AG09309 (cell line): ENCODE data around the gene COL5A3.
A peak's percentile ranks its signal among the peaks of the same experiment; 100 is the strongest.

Experiments used
- DNase-seq: peaks from one replicate; pipeline ENCODE4 v3.0.0-alpha.2; 2010; ENCODE audit warnings: low read depth
- H3K4me3 ChIP-seq: 2 replicates; pipeline ENCODE4 v1.5.1; 2011; ENCODE audit warnings: mild to moderate bottlenecking, low read depth, low read length, moderate library complexity; ENCODE audit not compliant: control insufficient read depth
- TF ChIP-seq, protein P1 (sequence below): IDR thresholded peaks from 2 replicates; pipeline ENCODE4 v1.5.1; 2011; ENCODE audit warnings: mild to moderate bottlenecking, low read depth, low read length, inconsistent platforms; ENCODE audit not compliant: insufficient read depth, control insufficient read depth; ENCODE audit errors: missing control alignments

Gene COL5A3

DNA sequence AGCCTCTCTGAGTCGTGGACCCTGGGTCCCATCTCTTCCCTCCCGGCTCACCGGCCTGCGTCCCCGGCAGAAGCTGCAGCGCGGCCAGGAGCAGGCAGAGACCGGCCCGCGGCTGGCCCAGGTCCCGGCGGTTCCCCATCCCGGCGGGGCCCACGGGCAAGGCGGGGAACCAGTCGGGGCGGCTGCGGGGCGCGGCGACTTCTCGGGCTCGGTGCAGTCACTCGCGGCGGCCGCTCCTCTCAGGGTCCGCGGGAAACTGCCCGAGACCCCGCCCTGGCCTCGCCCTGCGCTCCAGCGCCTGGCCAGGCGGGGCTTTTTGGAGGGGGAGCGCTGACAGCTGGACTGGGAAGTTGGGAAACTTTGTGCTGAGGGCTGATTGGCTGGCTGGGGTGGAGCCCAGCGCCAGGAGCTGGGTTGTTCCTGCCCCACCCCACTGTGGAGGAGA, at the start of gene COL5A3:
TSS of gene COL5A3 (minus strand) at position 258 of the 445 bp plus-strand sequence. CDS start at position 139, 119 bp downstream.
- TF ChIP-seq, protein P1, sequence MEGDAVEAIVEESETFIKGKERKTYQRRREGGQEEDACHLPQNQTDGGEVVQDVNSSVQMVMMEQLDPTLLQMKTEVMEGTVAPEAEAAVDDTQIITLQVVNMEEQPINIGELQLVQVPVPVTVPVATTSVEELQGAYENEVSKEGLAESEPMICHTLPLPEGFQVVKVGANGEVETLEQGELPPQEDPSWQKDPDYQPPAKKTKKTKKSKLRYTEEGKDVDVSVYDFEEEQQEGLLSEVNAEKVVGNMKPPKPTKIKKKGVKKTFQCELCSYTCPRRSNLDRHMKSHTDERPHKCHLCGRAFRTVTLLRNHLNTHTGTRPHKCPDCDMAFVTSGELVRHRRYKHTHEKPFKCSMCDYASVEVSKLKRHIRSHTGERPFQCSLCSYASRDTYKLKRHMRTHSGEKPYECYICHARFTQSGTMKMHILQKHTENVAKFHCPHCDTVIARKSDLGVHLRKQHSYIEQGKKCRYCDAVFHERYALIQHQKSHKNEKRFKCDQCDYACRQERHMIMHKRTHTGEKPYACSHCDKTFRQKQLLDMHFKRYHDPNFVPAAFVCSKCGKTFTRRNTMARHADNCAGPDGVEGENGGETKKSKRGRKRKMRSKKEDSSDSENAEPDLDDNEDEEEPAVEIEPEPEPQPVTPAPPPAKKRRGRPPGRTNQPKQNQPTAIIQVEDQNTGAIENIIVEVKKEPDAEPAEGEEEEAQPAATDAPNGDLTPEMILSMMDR, result no peak
- peak within 1 kb of the TSS; percentile 61 for H3K4me3 ChIP-seq
- DNase-seq, result no peak

DNA sequence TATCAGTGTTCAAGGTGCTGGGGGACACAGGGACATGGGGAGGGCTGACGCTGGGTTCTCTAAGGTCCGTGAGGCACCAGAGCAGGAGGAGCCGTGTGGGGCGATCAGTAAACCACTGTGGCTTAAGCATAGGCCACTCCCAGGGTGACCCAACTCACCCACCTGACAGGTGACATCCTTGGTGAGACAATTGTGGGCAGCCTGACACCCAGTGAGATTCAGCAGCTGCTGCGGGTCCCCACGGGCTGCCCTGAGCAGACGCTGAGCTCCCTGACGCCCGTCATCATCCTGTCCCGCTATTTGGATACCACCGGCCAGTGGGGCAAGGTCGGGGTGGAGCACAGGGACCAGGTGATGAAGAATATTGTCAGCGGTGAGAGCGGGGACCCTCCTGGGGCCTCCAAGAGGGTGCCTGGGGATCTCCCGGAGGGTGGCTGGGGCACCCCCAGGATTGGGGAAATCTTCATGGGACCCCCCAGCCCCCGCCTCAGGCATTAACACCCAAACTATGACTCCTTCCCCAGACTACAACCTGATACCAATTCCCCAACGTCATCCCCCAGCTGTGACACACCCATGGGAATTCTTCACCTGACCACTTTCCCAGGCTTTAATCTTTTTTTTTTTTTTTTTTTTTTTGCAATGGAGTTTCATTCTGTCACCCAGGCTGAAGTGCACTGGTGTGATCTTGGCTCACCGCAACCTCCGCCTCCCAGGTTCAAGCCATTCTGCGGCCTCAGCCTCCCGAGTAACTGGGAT, 42.5 kb upstream of the COL5A3 start:
- no peak for DNase-seq
- H3K4me3 ChIP-seq, result no peak overlapping the region
- TF ChIP-seq, protein P1, result no peak

DNA sequence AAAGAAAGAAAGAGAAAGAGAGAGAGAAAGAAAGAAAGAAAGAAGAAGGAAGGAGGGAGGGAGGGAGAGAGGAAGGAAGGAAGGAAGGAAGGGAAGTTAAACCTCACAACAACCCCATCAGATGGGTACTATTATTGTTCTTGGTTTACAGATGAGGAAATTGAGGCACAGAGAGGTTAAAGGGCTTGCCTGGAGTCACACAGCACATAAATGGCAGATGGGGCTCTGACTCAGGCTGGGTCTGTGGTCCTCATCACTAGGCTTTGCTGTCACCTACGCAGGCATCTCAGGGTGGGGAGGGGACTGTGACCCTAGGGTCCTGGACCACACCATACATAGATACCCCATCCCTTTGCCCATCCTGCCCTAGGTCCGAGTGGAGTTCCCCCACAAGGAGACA, 39.3 kb upstream of the COL5A3 start:
- DNase-seq, result no peak
- TF ChIP-seq, protein P1, result no peak

DNA sequence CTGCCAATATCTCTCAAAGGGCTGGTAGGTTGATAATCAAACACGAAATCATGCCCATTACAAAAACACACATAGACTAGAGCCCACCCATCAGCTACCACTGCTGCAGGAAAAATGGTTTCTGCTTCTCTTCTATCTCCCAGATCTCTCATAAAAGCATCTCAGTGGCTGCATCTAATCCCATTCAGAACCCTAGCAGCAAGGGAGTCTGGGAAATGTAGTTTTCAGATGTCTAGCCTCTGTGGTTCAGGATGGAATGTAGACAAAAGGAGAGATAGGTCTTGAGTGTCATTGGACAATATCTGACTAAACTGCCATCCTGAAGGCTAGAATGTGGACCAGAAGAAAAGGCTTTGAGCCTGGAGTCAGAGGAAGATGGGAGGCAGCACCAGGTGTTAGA, 35.1 kb upstream of the COL5A3 start:
- DNase-seq, result no peak
- H3K4me3 ChIP-seq, result no peak overlapping the region
- TF ChIP-seq, protein P1, result no peak

More for the DNA sequence above, 39.3 kb upstream of the COL5A3 start:
- H3K4me3 ChIP-seq, result no peak overlapping the region

DNA sequence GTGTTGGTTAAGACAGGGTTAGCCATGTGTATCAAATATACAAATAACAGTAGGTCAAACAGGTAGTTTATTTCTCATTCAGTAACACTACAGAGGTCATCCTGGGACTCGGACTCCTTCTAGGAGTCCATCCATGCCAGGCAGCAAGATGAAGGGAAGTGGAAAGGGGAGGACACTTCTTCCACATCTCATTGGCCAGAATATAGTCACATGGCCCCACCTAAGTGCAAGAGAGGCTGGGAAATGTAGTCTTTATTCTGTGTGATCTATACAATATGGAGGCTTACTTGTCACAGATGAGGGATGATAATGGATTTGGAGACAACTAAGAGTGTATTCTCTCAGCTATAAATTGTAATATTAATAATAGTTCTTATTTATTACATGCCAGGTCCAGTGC, 34.1 kb upstream of the COL5A3 start:
- no peak for DNase-seq
- TF ChIP-seq, protein P1, result no peak

DNA sequence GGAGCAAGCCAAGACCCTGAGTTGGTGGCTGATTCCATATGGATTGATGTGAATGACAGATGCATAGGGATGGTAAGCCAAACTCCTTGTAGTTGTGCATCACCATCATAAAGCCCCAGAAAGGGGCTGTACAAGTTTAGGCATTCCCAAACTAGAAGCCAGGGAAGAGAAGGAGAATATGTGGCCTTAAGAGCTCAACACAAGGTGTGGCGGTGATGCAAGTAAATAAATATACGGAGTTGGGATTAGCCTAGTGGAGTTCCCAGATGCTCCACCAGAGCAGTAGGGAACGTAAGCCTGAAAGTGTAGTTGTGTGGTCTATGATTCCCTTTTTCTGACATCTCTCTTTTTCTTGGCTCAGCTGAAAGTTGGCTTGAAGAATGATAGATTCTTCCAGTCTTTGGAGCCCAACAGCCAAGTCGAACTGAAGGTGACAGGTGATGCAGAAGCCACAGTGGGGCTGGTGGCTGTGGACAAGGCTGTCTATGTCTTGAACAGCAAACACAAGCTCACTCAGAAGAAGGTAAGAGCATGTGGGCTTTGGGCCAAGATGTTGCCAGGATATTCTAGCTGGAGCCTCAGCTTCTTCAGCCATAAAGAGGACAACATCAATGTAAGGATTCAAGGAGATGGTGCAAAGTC, 33.1 kb upstream of the COL5A3 start:
- TF ChIP-seq, protein P1, result no peak
- H3K4me3 ChIP-seq, result no peak overlapping the region
- DNase-seq, result no peak

More for the DNA sequence above, 34.1 kb upstream of the COL5A3 start:
- H3K4me3 ChIP-seq, result no peak overlapping the region

DNA sequence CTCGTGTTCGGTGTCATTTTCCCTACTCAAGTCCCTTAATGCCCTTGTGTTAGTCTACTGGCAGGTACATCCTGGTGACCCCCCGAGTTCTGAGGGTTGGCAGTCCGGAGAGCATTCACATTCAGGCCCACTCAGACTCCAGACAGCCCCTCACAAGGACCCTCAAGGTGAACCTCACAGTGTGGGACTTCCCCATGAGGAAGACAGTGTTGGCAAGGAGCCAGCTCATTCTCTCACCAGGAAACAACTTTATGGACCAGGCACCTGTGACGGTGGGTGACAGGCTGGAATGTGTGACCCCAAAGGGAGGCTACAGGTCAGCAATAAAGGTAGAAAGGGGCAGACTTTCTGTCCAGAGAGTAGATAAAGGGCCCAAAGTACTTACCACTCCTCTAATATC, 27.5 kb upstream of the COL5A3 start:
- no peak overlapping the region for H3K4me3 ChIP-seq
- DNase-seq, result no peak
- TF ChIP-seq, protein P1, result no peak
